ENCODE data around the gene FOXN3.
A peak's percentile ranks its signal among the peaks of the same experiment; 100 is the strongest.
"Not testable (repeated sequence)": the region's sequence is repeated elsewhere in the genome, so short reads cannot be mapped to it uniquely, and the experiment has no call there.

The FOXN3 gene

DNA sequence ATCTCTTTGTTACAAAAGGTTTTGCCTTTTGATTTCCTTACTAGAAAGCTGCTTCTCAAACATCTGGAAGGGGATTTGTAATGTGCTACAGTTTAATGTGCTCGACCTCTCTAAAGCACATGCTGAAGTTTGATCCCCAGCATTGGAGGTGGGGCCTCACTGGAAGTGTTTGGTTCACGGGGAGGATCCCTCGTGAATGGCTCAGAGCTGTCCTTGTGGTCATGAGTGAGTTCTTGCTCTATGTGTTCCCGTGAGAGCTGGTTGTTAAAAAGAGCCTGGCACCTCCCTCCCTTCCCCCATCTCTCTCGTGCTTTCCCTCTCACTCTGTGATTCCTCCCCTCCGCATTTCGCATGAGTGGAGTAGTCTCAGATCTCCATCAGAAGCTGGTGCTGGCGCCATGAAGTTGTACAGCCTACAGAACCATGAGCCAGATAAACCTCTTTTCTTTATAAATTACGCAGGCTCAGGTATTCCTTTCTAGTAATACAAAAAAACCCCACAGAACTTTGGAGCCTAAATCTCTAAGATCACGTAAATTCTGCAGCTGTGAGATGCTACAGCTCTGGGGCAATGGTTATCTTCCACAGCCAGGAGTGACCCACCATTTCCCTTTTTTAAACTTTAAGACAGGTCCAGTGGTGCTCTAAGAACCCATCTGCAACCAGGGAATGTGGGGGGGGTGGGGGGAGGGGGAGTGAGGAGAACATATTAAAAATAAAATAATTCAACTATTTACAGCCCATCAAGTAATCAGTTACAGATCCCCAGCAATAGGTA is 214.4 kb downstream of the FOXN3 start:
- Histone ChIP-seq H3K27ac (ENCODE audit: low read depth, low read length) (no peak overlapping the region), H3K79me1 (ENCODE audit: low read length) (no peaks in the 10 kb centered on the region), H3K36me3 (ENCODE audit: control insufficient read depth in 1 of 2, insufficient read depth in 2 of 2, low read length in 2 of 2) (peaks cover 7 to 10% of the 10 kb centered on the region in 2 experiments), H2BK120ac (ENCODE audit: insufficient read depth, low read length, poor library complexity) (no peak overlapping the region), H3K14ac (ENCODE audit: low read length) (no peak overlapping the region), H2AFZ (ENCODE audit: insufficient read depth, low read length, poor library complexity) (no peak overlapping the region), H4K12ac (ENCODE audit: low read depth, low read length) (no peak overlapping the region), H4K8ac (ENCODE audit: low read depth, low read length) (no peak overlapping the region), H3K4me2 (ENCODE audit: low read length) (no peak overlapping the region), H3K9ac (ENCODE audit: low read length) (no peak overlapping the region), H3K9me3 (ENCODE audit: insufficient read depth, low read depth, low read length) (peaks cover 1% of the 10 kb centered on the region), H2BK5ac (ENCODE audit: low read depth, low read length, poor library complexity) (no peak overlapping the region), H4K91ac (ENCODE audit: low read depth, low read length) (no peak overlapping the region), H3K23ac (ENCODE audit: low read length) (no peak overlapping the region), H3K4me3 (ENCODE audit: low read depth, low read length) (no peak overlapping the region), H3K4ac (ENCODE audit: low read depth, low read length) (no peak overlapping the region), H2BK12ac (ENCODE audit: low read length) (no peak overlapping the region), H3K4me1 (ENCODE audit: control insufficient read depth in 1 of 2, insufficient read depth in 2 of 2, low read length in 2 of 2) (peaks cover under 1 to 5% of the 10 kb centered on the region in 2 experiments), H2AK5ac (ENCODE audit: low read length) (no peak overlapping the region), H3K18ac (ENCODE audit: low read length) (no peak overlapping the region), H3K27me3 (ENCODE audit: insufficient read depth, low read length) (no peaks in the 10 kb centered on the region), H3K79me2 (ENCODE audit: control insufficient read depth, insufficient read depth, low read length, poor library complexity) (no peaks in the 10 kb centered on the region)
- WGBS (ENCODE audit: extremely low coverage, insufficient coverage, insufficient read length): no CpG with 5 or more reads among the region's 10 CpGs
- DNase-seq: no peak

DNA sequence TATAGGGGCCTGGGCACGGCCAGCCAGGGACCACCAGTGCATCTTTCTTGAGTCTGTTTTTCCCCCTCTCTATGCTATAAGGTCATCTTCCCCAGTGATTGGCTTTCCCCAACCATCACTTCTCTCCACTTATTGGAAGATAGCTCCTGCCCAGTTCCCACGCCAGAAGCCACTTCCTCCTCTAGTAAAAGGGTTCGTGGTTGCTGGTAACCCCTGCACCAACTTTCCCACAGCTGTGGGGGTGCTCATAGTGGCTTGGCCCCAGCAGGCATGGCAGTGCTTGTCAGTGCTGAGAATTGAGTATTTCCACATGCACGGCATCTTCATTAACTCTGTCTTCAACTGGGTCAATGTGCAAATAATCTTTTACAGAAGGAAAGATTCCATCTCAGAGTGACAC is 215.4 kb downstream of the FOXN3 start:
- Histone ChIP-seq H2BK12ac (ENCODE audit: low read length) (no peak overlapping the region), H2BK120ac (ENCODE audit: insufficient read depth, low read length, poor library complexity) (no peak overlapping the region), H3K27ac (ENCODE audit: low read depth, low read length) (no peak overlapping the region), H3K27me3 (ENCODE audit: insufficient read depth, low read length) (no peaks in the 10 kb centered on the region), H3K18ac (ENCODE audit: low read length) (no peak overlapping the region), H3K4ac (ENCODE audit: low read depth, low read length) (no peak overlapping the region), H4K91ac (ENCODE audit: low read depth, low read length) (no peak overlapping the region), H2BK5ac (ENCODE audit: low read depth, low read length, poor library complexity) (no peak overlapping the region), H3K79me2 (ENCODE audit: control insufficient read depth, insufficient read depth, low read length, poor library complexity) (no peaks in the 10 kb centered on the region), H3K14ac (ENCODE audit: low read length) (no peak overlapping the region), H4K8ac (ENCODE audit: low read depth, low read length) (no peak overlapping the region), H3K4me2 (ENCODE audit: low read length) (no peak overlapping the region), H3K23ac (ENCODE audit: low read length) (no peak overlapping the region), H3K36me3 (ENCODE audit: control insufficient read depth in 1 of 2, insufficient read depth in 2 of 2, low read length in 2 of 2) (peaks cover 11% of the 10 kb centered on the region in 2 experiments), H2AK5ac (ENCODE audit: low read length) (no peak overlapping the region), H3K9ac (ENCODE audit: low read length) (no peak overlapping the region), H4K12ac (ENCODE audit: low read depth, low read length) (no peak overlapping the region), H3K9me3 (ENCODE audit: insufficient read depth, low read depth, low read length) (peaks cover 1% of the 10 kb centered on the region), H3K4me1 (ENCODE audit: control insufficient read depth in 1 of 2, insufficient read depth in 2 of 2, low read length in 2 of 2) (peaks cover 0 to 4% of the 10 kb centered on the region in 2 experiments), H3K4me3 (ENCODE audit: low read depth, low read length) (no peak overlapping the region), H2AFZ (ENCODE audit: insufficient read depth, low read length, poor library complexity) (no peak overlapping the region), H3K79me1 (ENCODE audit: low read length) (no peaks in the 10 kb centered on the region)
- no CpG with 5 or more reads among the region's 4 CpGs for WGBS (ENCODE audit: extremely low coverage, insufficient coverage, insufficient read length)
- DNase-seq: no peak

DNA sequence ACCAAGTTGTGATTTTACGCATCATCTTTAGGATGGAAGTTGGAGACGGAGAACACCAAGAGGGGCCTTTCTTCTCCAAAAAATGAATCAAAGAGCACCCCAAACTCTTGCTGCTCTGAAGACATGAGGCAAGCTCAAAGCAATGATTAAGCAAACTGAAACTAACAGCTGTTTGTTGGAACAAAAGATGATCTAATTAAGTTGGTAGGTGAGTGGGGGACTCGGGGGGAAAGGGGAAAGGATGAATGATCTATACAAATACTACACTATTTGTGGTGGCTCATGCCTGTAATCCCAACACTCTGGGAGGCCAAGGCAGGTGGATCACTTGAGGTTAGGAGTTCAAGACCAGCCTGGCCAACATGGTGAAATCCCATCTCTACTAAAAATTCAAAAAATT is 217.7 kb downstream of the FOXN3 start:
- not testable (repeated sequence) for H3K36me3 ChIP-seq (ENCODE audit: control insufficient read depth in 1 of 2, insufficient read depth in 2 of 2, low read length in 2 of 2); H2BK12ac ChIP-seq (ENCODE audit: low read length); H3K4ac ChIP-seq (ENCODE audit: low read depth, low read length); H2AFZ ChIP-seq (ENCODE audit: insufficient read depth, low read length, poor library complexity); H3K27me3 ChIP-seq (ENCODE audit: insufficient read depth, low read length); H3K23ac ChIP-seq (ENCODE audit: low read length); H3K9me3 ChIP-seq (ENCODE audit: insufficient read depth, low read depth, low read length); H3K27ac ChIP-seq (ENCODE audit: low read depth, low read length); H4K91ac ChIP-seq (ENCODE audit: low read depth, low read length); H3K4me2 ChIP-seq (ENCODE audit: low read length); H2BK120ac ChIP-seq (ENCODE audit: insufficient read depth, low read length, poor library complexity); H3K4me1 ChIP-seq (ENCODE audit: control insufficient read depth in 1 of 2, insufficient read depth in 2 of 2, low read length in 2 of 2); H4K8ac ChIP-seq (ENCODE audit: low read depth, low read length); H3K14ac ChIP-seq (ENCODE audit: low read length); H3K79me1 ChIP-seq (ENCODE audit: low read length); DNase-seq; H4K12ac ChIP-seq (ENCODE audit: low read depth, low read length); H3K9ac ChIP-seq (ENCODE audit: low read length); H2AK5ac ChIP-seq (ENCODE audit: low read length); H3K18ac ChIP-seq (ENCODE audit: low read length); H2BK5ac ChIP-seq (ENCODE audit: low read depth, low read length, poor library complexity); H3K4me3 ChIP-seq (ENCODE audit: low read depth, low read length); H3K79me2 ChIP-seq (ENCODE audit: control insufficient read depth, insufficient read depth, low read length, poor library complexity)
- WGBS (ENCODE audit: extremely low coverage, insufficient coverage, insufficient read length): no CpG with 5 or more reads among the region's 3 CpGs

DNA sequence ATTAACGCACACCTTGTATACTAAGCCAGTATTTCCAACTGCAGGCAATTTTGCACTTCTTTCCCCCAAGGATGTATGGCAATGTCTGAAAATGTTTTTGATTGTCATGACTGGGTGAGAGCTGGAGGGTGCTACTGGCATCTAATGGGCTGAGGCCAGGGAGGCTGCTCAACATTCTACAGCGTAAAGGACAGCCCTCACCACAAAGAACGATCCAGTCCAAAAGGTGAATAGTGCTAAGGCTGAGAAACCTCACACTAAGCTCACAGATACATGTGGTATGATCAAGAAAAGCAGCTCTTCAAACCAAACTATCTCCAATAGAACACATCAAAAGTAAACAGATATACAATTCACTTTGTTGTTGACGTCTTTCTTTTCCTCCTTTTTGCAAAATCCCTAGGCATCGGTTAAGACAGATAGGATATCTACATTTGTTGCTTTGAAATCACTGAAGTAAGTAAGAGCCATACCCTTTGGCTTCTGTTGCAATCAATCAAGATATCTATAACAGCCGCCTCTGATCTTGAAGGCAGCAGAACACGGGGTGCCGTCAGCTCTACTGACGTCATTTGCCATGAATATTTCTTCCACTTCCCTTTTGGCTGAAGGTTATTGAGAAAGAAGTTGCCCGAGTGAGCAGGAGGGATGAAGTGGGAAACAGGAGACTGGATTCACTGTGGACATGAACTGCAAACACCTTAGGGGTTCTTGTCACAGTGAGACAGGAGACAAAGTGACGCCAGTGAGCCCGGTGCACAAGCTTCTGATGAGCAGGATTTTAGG is 218.3 kb downstream of the FOXN3 start:
- no peak overlapping the region for H3K4me2 ChIP-seq (ENCODE audit: low read length)
- peaks cover 1 to 4% of the 10 kb centered on the region in 2 experiments for H3K36me3 ChIP-seq (ENCODE audit: control insufficient read depth in 1 of 2, insufficient read depth in 2 of 2, low read length in 2 of 2)
- H3K4me1 ChIP-seq (ENCODE audit: control insufficient read depth in 1 of 2, insufficient read depth in 2 of 2, low read length in 2 of 2): peaks cover 0 to 4% of the 10 kb centered on the region in 2 experiments
- H3K27ac ChIP-seq (ENCODE audit: low read depth, low read length): no peak overlapping the region
- no peaks in the 10 kb centered on the region for H3K9me3 ChIP-seq (ENCODE audit: insufficient read depth, low read depth, low read length)
- H3K4me3 ChIP-seq (ENCODE audit: low read depth, low read length): no peak overlapping the region
- no peak overlapping the region for H2BK5ac ChIP-seq (ENCODE audit: low read depth, low read length, poor library complexity)
- peak in 1 of 2 donors; percentile 35 for DNase-seq
- H3K23ac ChIP-seq (ENCODE audit: low read length): no peak overlapping the region
- H3K79me1 ChIP-seq (ENCODE audit: low read length): no peaks in the 10 kb centered on the region
- no peak overlapping the region for H2BK120ac ChIP-seq (ENCODE audit: insufficient read depth, low read length, poor library complexity)
- H2AFZ ChIP-seq (ENCODE audit: insufficient read depth, low read length, poor library complexity): no peak overlapping the region
- WGBS (ENCODE audit: extremely low coverage, insufficient coverage, insufficient read length): no CpG with 5 or more reads among the region's 12 CpGs
- no peak overlapping the region for H3K14ac ChIP-seq (ENCODE audit: low read length)
- H3K27me3 ChIP-seq (ENCODE audit: insufficient read depth, low read length): no peaks in the 10 kb centered on the region
- H3K4ac ChIP-seq (ENCODE audit: low read depth, low read length): no peak overlapping the region
- H4K12ac ChIP-seq (ENCODE audit: low read depth, low read length): no peak overlapping the region
- H4K8ac ChIP-seq (ENCODE audit: low read depth, low read length): no peak overlapping the region
- no peaks in the 10 kb centered on the region for H3K79me2 ChIP-seq (ENCODE audit: control insufficient read depth, insufficient read depth, low read length, poor library complexity)
- no peak overlapping the region for H2AK5ac ChIP-seq (ENCODE audit: low read length)
- H2BK12ac ChIP-seq (ENCODE audit: low read length): no peak overlapping the region
- no peak overlapping the region for H3K18ac ChIP-seq (ENCODE audit: low read length)
- no peak overlapping the region for H3K9ac ChIP-seq (ENCODE audit: low read length)
- no peak overlapping the region for H4K91ac ChIP-seq (ENCODE audit: low read depth, low read length)
